Measurements from ENCODE around the gene ARHGAP31.

DNA sequence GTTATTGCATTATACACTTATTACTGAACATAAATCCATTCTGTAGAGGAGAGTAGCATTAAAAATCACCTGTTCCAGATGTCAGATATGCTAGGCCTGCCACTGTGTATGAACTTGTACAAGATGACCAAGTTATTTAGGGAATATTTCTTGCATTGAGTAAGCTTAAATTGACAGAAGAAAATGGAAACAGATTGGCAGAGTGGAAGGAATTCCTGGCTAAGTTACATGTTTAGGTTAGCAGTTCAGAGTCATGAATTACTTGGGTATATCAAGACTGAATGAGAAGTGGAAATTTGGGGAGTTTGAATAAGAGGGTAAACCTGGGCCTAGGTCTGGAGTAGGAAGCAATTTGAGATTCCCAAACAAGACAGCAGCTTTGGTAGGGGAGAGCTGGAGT lies 44.6 kb downstream of the ARHGAP31 start:
- TF ChIP-seq, protein P1, sequence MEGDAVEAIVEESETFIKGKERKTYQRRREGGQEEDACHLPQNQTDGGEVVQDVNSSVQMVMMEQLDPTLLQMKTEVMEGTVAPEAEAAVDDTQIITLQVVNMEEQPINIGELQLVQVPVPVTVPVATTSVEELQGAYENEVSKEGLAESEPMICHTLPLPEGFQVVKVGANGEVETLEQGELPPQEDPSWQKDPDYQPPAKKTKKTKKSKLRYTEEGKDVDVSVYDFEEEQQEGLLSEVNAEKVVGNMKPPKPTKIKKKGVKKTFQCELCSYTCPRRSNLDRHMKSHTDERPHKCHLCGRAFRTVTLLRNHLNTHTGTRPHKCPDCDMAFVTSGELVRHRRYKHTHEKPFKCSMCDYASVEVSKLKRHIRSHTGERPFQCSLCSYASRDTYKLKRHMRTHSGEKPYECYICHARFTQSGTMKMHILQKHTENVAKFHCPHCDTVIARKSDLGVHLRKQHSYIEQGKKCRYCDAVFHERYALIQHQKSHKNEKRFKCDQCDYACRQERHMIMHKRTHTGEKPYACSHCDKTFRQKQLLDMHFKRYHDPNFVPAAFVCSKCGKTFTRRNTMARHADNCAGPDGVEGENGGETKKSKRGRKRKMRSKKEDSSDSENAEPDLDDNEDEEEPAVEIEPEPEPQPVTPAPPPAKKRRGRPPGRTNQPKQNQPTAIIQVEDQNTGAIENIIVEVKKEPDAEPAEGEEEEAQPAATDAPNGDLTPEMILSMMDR (IDR thresholded peaks at IDR 0.05) = no peak
- TF ChIP-seq POLR2AphosphoS5 (IDR thresholded peaks at IDR 0.05) = no peak
- TF ChIP-seq POLR2A (IDR thresholded peaks at IDR 0.05) = no peak
- no peak for TF ChIP-seq EP300 (IDR thresholded peaks at IDR 0.05)

All from stomach (tissue), 4 donors.